Sigmoid colon (tissue), 7 donors: ENCODE measurements around the gene PLCG1. TPM values are rescaled to one million over a fixed set of nuclear protein-coding genes. Genes with fewer than 3 reads are reported as not detected.

ENCODE experiments used
- DNase-seq: peaks from one replicate; pipeline ENCODE4 v3.0.0-alpha.2; 2019
- H3K27ac ChIP-seq, 4 donors: fragments of 200-600 bp; sonication (generic); one replicate each; pipeline ENCODE4 v1.5.1; 2016 to 2019; ENCODE audit warnings: mild to moderate bottlenecking in 1 of 4
- H3K27me3 ChIP-seq, 3 donors: fragments of 200-600 bp; sonication (generic); one replicate each; pipeline ENCODE4 v1.5.1; 2019; ENCODE audit warnings: mild to moderate bottlenecking in 1 of 3
- H3K36me3 ChIP-seq, 4 donors: fragments of 200-600 bp; sonication (generic); one replicate each; pipeline ENCODE4 v1.5.1; 2016 to 2019
- H3K4me1 ChIP-seq, 4 donors: fragments of 200-600 bp; sonication (generic); one replicate each; pipeline ENCODE4 v1.5.1; 2017 to 2019
- H3K4me3 ChIP-seq, 4 donors: fragments of 200-600 bp; sonication (generic); one replicate each; pipeline ENCODE4 v1.5.1; 2017 to 2019; ENCODE audit warnings: mild to moderate bottlenecking in 2 of 4, moderate library complexity in 1 of 4
- H3K9me3 ChIP-seq, 4 donors: fragments of 200-600 bp in 3 of 4; sonication (generic) in 3 of 4; one replicate each; pipeline versions ENCODE4 v1.5.1 to v1.6.1; 2013 to 2019
- CTCF ChIP-seq, 4 experiments: fragments of 450-650 bp in 3 of 4; fragments of 200-600 bp in 1 of 4; IDR thresholded peaks; one replicate each; pipeline ENCODE4 v1.5.1; 2016 to 2019; ENCODE audit warnings: antibody characterized with exemption in 4 of 4, mild to moderate bottlenecking in 3 of 4, moderate library complexity in 2 of 4
- EP300 ChIP-seq, 4 donors: sonication (generic); formaldehyde crosslinking; IDR thresholded peaks; one replicate each; pipeline ENCODE4 v1.6.1; 2017; ENCODE audit warnings: antibody characterized with exemption in 4 of 4
- POLR2A ChIP-seq, 2 donors: fragments of 450-650 bp; IDR thresholded peaks; one replicate each; pipeline ENCODE4 v1.6.1; 2016; ENCODE audit warnings: antibody characterized with exemption in 2 of 2, mild to moderate bottlenecking in 2 of 2, moderate library complexity in 2 of 2
- POLR2AphosphoS5 ChIP-seq, 4 donors: sonication (generic); formaldehyde crosslinking; IDR thresholded peaks; one replicate each; pipeline ENCODE4 v1.6.1; 2017; ENCODE audit warnings: antibody characterized with exemption in 4 of 4
- WGBS, 2 donors: extraction: QIAGEN DNeasy Blood & Tissue Kit; methylation state at CpG; one replicate each; pipeline ENCODE4 v1.1.7; 2013; 5-methylcytosine and 5-hydroxymethylcytosine counted together
- intact Hi-C: fragments of 100-400 bp; cut with DNase I; formaldehyde crosslinking; loops from one replicate; pipeline ENCODE4 v1.15.1; 2023
- polyA plus RNA-seq, 3 donors: library from polyadenylated mRNA; stranded (reverse); fragments of 200-250 nt; gene quantifications; one replicate each; pipeline ENCODE4 v1.2.3, GENCODE V29; 2013
- total RNA-seq, 4 donors: library from RNA; depleted of rRNA; stranded (reverse); fragments of >200 nt; gene quantifications; one replicate each; pipeline ENCODE4 v1.1.0, GENCODE V29; 2016
- donor health status: healthy with polysubstance abuse.
- donor health status: Bipolar disorder and iron deficiency.
- donor health status: healthy.

PLCG1 gene
- total and polyA plus RNA-seq, 7 donors = 9.9 to 152 (median 55.1) TPM

GRCh38 chr20:41200446-41201202, 63.3 kb downstream of the PLCG1 start:
- Histone ChIP-seq H3K9me3 (peaks cover 0 to 9% (median 0%) of the 10 kb centered on the region in 4 donors), H3K4me1 (no peaks in the 10 kb centered on the region), H3K27ac (no peak overlapping the region), H3K4me3 (no peak overlapping the region), H3K27me3 (no peaks in the 10 kb centered on the region), H3K36me3 (peaks cover 0 to 37% (median 16%) of the 10 kb centered on the region in 4 donors)
- TF ChIP-seq CTCF (IDR thresholded peaks at IDR 0.05) = no peak
- TF ChIP-seq POLR2A (IDR thresholded peaks at IDR 0.05) = no peak
- TF ChIP-seq POLR2AphosphoS5 (IDR thresholded peaks at IDR 0.05) = no peak
- TF ChIP-seq EP300 (IDR thresholded peaks at IDR 0.05) = no peak
- DNase-seq = no peak
- intact Hi-C loops = no loop called here
- WGBS, 2 donors = 91 to 94% methylated on average over 3 of the region's 3 CpGs

- H3K9me3 ChIP-seq = peaks cover 0 to 9% (median 0%) of the 10 kb centered on the region in 4 donors
- H3K4me1 ChIP-seq = no peaks in the 10 kb centered on the region
- TF ChIP-seq EP300 (IDR thresholded peaks at IDR 0.05) (no peak), POLR2AphosphoS5 (IDR thresholded peaks at IDR 0.05) (no peak)
- H3K4me3 ChIP-seq = no peak overlapping the region
- H3K36me3 ChIP-seq = peaks cover 0 to 37% (median 16%) of the 10 kb centered on the region in 4 donors
- no peak for DNase-seq
- no peak overlapping the region for H3K27ac ChIP-seq
- no peaks in the 10 kb centered on the region for H3K27me3 ChIP-seq
- intact Hi-C loops = no loop called here
- WGBS, 2 donors = 94 to 98% methylated on average over 8 of the region's 8 CpGs
These were observed 64.4 kb downstream of the PLCG1 start for GRCh38 chr20:41201760-41202159.

GRCh38 chr20:41202426-41202825, 65.1 kb downstream of the PLCG1 start:
- 97 to 98% methylated on average over 10 of the region's 10 CpGs for WGBS, 2 donors
- intact Hi-C loops = no loop called here
- peaks cover 0 to 37% (median 16%) of the 10 kb centered on the region in 4 donors for H3K36me3 ChIP-seq
- H3K27me3 ChIP-seq = no peaks in the 10 kb centered on the region
- H3K9me3 ChIP-seq = peaks cover 0 to 9% (median 0%) of the 10 kb centered on the region in 4 donors
- H3K27ac ChIP-seq = no peak overlapping the region
- TF ChIP-seq POLR2AphosphoS5 (IDR thresholded peaks at IDR 0.05) = no peak
- TF ChIP-seq POLR2A (IDR thresholded peaks at IDR 0.05) = no peak
- no peak for TF ChIP-seq CTCF (IDR thresholded peaks at IDR 0.05)
- TF ChIP-seq EP300 (IDR thresholded peaks at IDR 0.05) = no peak
- no peaks in the 10 kb centered on the region for H3K4me1 ChIP-seq
- H3K4me3 ChIP-seq = no peak overlapping the region
- DNase-seq = no peak

- no peak for TF ChIP-seq POLR2AphosphoS5 (IDR thresholded peaks at IDR 0.05)
- Histone ChIP-seq H3K27ac (no peak overlapping the region), H3K4me1 (no peaks in the 10 kb centered on the region), H3K27me3 (no peaks in the 10 kb centered on the region), H3K9me3 (peaks cover 0 to 6% (median 0%) of the 10 kb centered on the region in 4 donors), H3K36me3 (peaks cover 0 to 37% (median 16%) of the 10 kb centered on the region in 4 donors), H3K4me3 (no peak overlapping the region)
- WGBS, 2 donors = 96 to 97% methylated on average over 9 of the region's 9 CpGs
- intact Hi-C loops = no loop called here
- no peak for DNase-seq
These were observed 66.3 kb downstream of the PLCG1 start for GRCh38 chr20:41203660-41204059.

- Histone ChIP-seq H3K27ac (no peak overlapping the region), H3K27me3 (no peaks in the 10 kb centered on the region), H3K4me1 (no peaks in the 10 kb centered on the region), H3K9me3 (no peaks in the 10 kb centered on the region), H3K4me3 (no peak overlapping the region), H3K36me3 (peaks cover 0 to 35% (median 16%) of the 10 kb centered on the region in 4 donors)
- intact Hi-C loops = no loop called here
- 96 to 97% methylated on average over 8 of the region's 8 CpGs for WGBS, 2 donors
- no peak for DNase-seq
- TF ChIP-seq POLR2AphosphoS5 (IDR thresholded peaks at IDR 0.05) (no peak), CTCF (IDR thresholded peaks at IDR 0.05) (no peak), POLR2A (IDR thresholded peaks at IDR 0.05) (no peak), EP300 (IDR thresholded peaks at IDR 0.05) (no peak)
These were observed 67.2 kb downstream of the PLCG1 start for GRCh38 chr20:41204304-41205265.
